H1 (cell line): ENCODE results near the gene ATG16L1. TPM values are rescaled to one million over a fixed set of nuclear protein-coding genes. Genes with fewer than 3 reads are reported as not detected.

Experiments
- ATF2 ChIP-seq: IDR thresholded peaks from 2 replicates; pipeline ENCODE4 v1.6.1; 2012; ENCODE audit warnings: low read length, inconsistent platforms
- EGR1 ChIP-seq: IDR thresholded peaks from 2 replicates; pipeline ENCODE4 v1.6.1; 2011; ENCODE audit warnings: low read depth, low read length, borderline replicate concordance
- MAX ChIP-seq: IDR thresholded peaks from 2 replicates; pipeline ENCODE4 v1.6.1; 2012; ENCODE audit warnings: inconsistent platforms
- RFX5 ChIP-seq: IDR thresholded peaks from 2 replicates; pipeline ENCODE4 v1.6.1; 2011; ENCODE audit warnings: low read depth, low read length, improper control_type of control experiment, borderline replicate concordance
- SUZ12 ChIP-seq: fragments of 200-600 bp; sonication (generic); IDR thresholded peaks from 2 replicates; pipeline ENCODE4 v1.6.1; 2012; ENCODE audit warnings: mild to moderate bottlenecking, inconsistent platforms, low read length, moderate library complexity, mixed read lengths
- TBP ChIP-seq: IDR thresholded peaks from 2 replicates; pipeline ENCODE4 v1.6.1; 2011; ENCODE audit warnings: low read depth, low read length, improper control_type of control experiment
- polyA plus RNA-seq, 7 experiments: library from polyadenylated mRNA; depleted of rRNA in 3 of 7; stranded (reverse) in 5 of 7; unstranded in 2 of 7; fragments of >200 nt in 5 of 7; fragments of 200-250 nt in 2 of 7; gene quantifications; 1 replicate in 5 of 7; 2 replicates in 1 of 7; 4 replicates in 1 of 7; pipeline versions ENCODE4 v1.2.1 to v1.2.3, GENCODE V29; 2011 to 2013; ENCODE audit warnings: missing spikeins in 2 of 7, mixed read lengths in 2 of 7
- total RNA-seq: library from RNA; stranded (reverse); fragmentation: NEBNext Ultra II Directional; extraction: Animal tissue kit (Norgen Biotek cat#: 25700); gene quantifications from 2 replicates; pipeline ENCODE4 v1.2.1, GENCODE V29; 2021

ATG16L1 gene
- total and polyA plus RNA-seq, 2 of the 8 experiments (the other 6 are each of a cell fraction or from before 2014, with no cell fraction given) = 18.3 to 31.0 TPM

- TF ChIP-seq EGR1 = no peak
- TF ChIP-seq ATF2 = no peak
- no peak for TF ChIP-seq SUZ12
- no peak for TF ChIP-seq RFX5
- no peak for TF ChIP-seq MAX
- TF ChIP-seq TBP = no peak
Measured at GRCh38 chr2:233223059-233223894, 28.2 kb upstream of the ATG16L1 start (continued).
